K562 (cell line): ENCODE results near the gene BOD1L2.

Source experiments
- CTCF ChIP-seq, 3 experiments: IDR thresholded peaks in 2 of 3; conservative IDR thresholded peaks in 1 of 3; 2 replicates each; pipeline ENCODE4 v1.5.1; 2011 to 2012; ENCODE audit warnings: low read length in 3 of 3, mild to moderate bottlenecking in 3 of 3, control low read depth in 2 of 3, improper control_type of control experiment in 1 of 3, inconsistent platforms in 1 of 3, low read depth in 1 of 3, mixed read lengths in 1 of 3, moderate library complexity in 1 of 3; ENCODE audit not compliant: insufficient read depth in 2 of 3
- EZH2 ChIP-seq: IDR thresholded peaks from 2 replicates; pipeline ENCODE4 v1.6.1; 2012; ENCODE audit warnings: low read depth, mild to moderate bottlenecking, inconsistent platforms, low read length, borderline replicate concordance
- GTF2B ChIP-seq: IDR thresholded peaks from 2 replicates; pipeline ENCODE4 v1.6.1; 2011; ENCODE audit not compliant: insufficient read length; ENCODE audit errors: extremely low read depth
- HMGXB4 ChIP-seq: sonication (generic); formaldehyde crosslinking; IDR thresholded peaks from 2 replicates; pipeline ENCODE4 v1.8.1; 2023; ENCODE audit warnings: mild to moderate bottlenecking, missing genetic modification reagents
- JUNB ChIP-seq: fragments of 450-650 bp; formaldehyde crosslinking; conservative IDR thresholded peaks from 2 replicates; pipeline ENCODE4 v1.4.0; 2020; ENCODE audit warnings: mild to moderate bottlenecking
- MYC ChIP-seq, 2 experiments: fragments of 250-450 bp in 1 of 2; sonication (Bioruptor Pico) in 1 of 2; IDR thresholded peaks; 2 replicates each; pipeline versions ENCODE4 v1.5.1 to v1.6.1; 2012 to 2021; ENCODE audit warnings: low read depth in 2 of 2, borderline replicate concordance in 1 of 2, improper control_type of control experiment in 1 of 2, low read length in 1 of 2, mild to moderate bottlenecking in 1 of 2, moderate library complexity in 1 of 2
- SMARCC2 ChIP-seq: fragments of 450-650 bp; IDR thresholded peaks from 2 replicates; pipeline ENCODE4 v1.6.1; 2017; ENCODE audit warnings: antibody characterized with exemption, moderate library complexity, mild to moderate bottlenecking, low read depth
- STAG1 ChIP-seq: sonication (generic); formaldehyde crosslinking; IDR thresholded peaks from 2 replicates; pipeline ENCODE4 v1.5.0; 2020; ENCODE audit warnings: missing genetic modification reagents, borderline replicate concordance
- ZBTB12 ChIP-seq: fragments of 250-450 bp; sonication (Bioruptor Pico); IDR thresholded peaks from 2 replicates; pipeline ENCODE4 v1.4.0; 2020

- TF ChIP-seq CTCF (IDR thresholded peaks at IDR 0.05 in 2 of 3, conservative IDR thresholded peaks at IDR 0.05 in 1 of 3; ENCODE audit: insufficient read depth in 2 of 3, low read depth in 1 of 3, low read length in 3 of 3) (no peak), GTF2B (no peak), HMGXB4 (CRISPR knock-in tag) (no peak), STAG1 (CRISPR knock-in tag) (no peak), EZH2 (no peak), SMARCC2 (no peak), ZBTB12 (CRISPR knock-in tag) (no peak), MYC (IDR thresholded peaks at IDR 0.05; ENCODE audit: low read depth, low read length) (no peak), MYC (CRISPR knock-in tag; IDR thresholded peaks at IDR 0.05; ENCODE audit: borderline replicate concordance, low read depth) (no peak), JUNB (CRISPR knock-in tag) (no peak)
Observed at GRCh38 chr18:57198073-57198472, 51.2 kb downstream of the BOD1L2 start.
